ENCODE data around the gene ZNF518A. TPM values are rescaled to one million over a fixed set of nuclear protein-coding genes. Genes with fewer than 3 reads are reported as not detected.

ZNF518A gene
- total and polyA plus RNA-seq, 2 of the 13 experiments (the other 11 are each of a cell fraction or from before 2014, with no cell fraction given) = 21.7 to 37.1 TPM

- TF ChIP-seq EP300 (IDR thresholded peaks at IDR 0.05; ENCODE audit: low read depth in 2 of 2, low read length in 2 of 2) (no peak), EP300 (CRISPR knock-in tag; IDR thresholded peaks at IDR 0.05; ENCODE audit: borderline replicate concordance) (peak; percentile 48; the same call in 1 of the 2 replicates), ZSCAN12 (CRISPR knock-in tag; IDR thresholded peaks at IDR 0.05) (0 out of 2 replicates have a peak, but pooled peaks have one; percentile 84), HOXA3 (CRISPR knock-in tag; IDR thresholded peaks at IDR 0.05) (peak; percentile 95), ZBTB14 (CRISPR knock-in tag; IDR thresholded peaks at IDR 0.05) (no peak; the same call in 1 of the 2 replicates), SRSF9 (IDR thresholded peaks at IDR 0.05; ENCODE audit: borderline replicate concordance, insufficient read depth, low read depth, low read length, poor library complexity, severe bottlenecking) (no peak), ZNF772 (CRISPR knock-in tag; IDR thresholded peaks at IDR 0.05) (peak; percentile 87; the same call in 1 of the 2 replicates), MTA3 (CRISPR knock-in tag; IDR thresholded peaks at IDR 0.05) (no peak), ZNF652 (CRISPR knock-in tag; IDR thresholded peaks at IDR 0.05; ENCODE audit: borderline replicate concordance, low read depth) (0 out of 2 replicates have a peak, but pooled peaks have one; percentile 2), CBFB (CRISPR knock-in tag; IDR thresholded peaks at IDR 0.05) (peak; percentile 71; the same call in 1 of the 2 replicates), ZNF576 (CRISPR knock-in tag; IDR thresholded peaks at IDR 0.05) (no peak), ZNF264 (CRISPR knock-in tag; IDR thresholded peaks at IDR 0.05) (peak; percentile 69; the same call in 1 of the 2 replicates), PBX3 (CRISPR knock-in tag; IDR thresholded peaks at IDR 0.05; ENCODE audit: borderline replicate concordance) (0 out of 2 replicates have a peak, but pooled peaks have one; percentile 37), ARID4A (CRISPR knock-in tag; IDR thresholded peaks at IDR 0.05; ENCODE audit: borderline replicate concordance) (peak; percentile 87), TGIF2 (CRISPR knock-in tag; IDR thresholded peaks at IDR 0.05) (peak; percentile 73), ELF1 (CRISPR knock-in tag; IDR thresholded peaks at IDR 0.05) (peak; percentile 91), GATAD1 (CRISPR knock-in tag; IDR thresholded peaks at IDR 0.05) (peak; percentile 90), DMAP1 (CRISPR knock-in tag; IDR thresholded peaks at IDR 0.05) (peak; percentile 97), ZNF501 (CRISPR knock-in tag; IDR thresholded peaks at IDR 0.05) (peak; percentile 86), ZNF768 (CRISPR knock-in tag; IDR thresholded peaks at IDR 0.05) (peak; percentile 78), ZNF850 (CRISPR knock-in tag; conservative IDR thresholded peaks at IDR 0.05) (peak; percentile 89; the same call in 1 of the 2 replicates), ZSCAN9 (CRISPR knock-in tag; IDR thresholded peaks at IDR 0.05; ENCODE audit: borderline replicate concordance) (0 out of 2 replicates have a peak, but pooled peaks have one; percentile 17)
These were observed at the start of gene ZNF518A (continued) for GRCh38 chr10:96129387-96130325.
